Loucy (cell line): ENCODE results near the gene RPS6KA6.

Source experiments
- EZH2phosphoT487 ChIP-seq: fragments of 200-600 bp; IDR thresholded peaks from 2 replicates; pipeline ENCODE4 v1.6.1; 2018; ENCODE audit warnings: antibody characterized with exemption, mild to moderate bottlenecking, moderate library complexity, borderline replicate concordance
- TF ChIP-seq, protein P1 (sequence below): fragments of 200-600 bp; sonication (generic); conservative IDR thresholded peaks from 2 replicates; pipeline ENCODE4 v1.5.1; 2014; ENCODE audit warnings: mild to moderate bottlenecking, antibody characterized with exemption, low read length

DNA sequence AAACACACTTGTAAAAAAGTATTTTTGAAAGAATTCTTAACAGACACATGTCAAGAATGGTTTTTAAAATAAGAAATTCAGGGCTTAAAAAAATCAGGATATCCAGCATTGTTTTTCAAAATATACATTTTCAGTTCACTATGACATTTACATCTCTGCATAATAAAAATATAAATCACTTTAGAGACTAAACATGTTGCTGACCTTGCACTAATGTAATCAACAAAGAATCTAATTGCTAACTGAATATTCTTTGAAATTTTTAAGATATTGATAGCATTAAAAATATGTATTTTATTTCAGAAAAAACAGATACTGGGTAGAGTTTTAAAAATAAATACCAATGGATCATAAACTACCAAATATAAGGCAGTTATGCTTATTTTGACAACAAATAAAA lies 26.4 kb downstream of the RPS6KA6 start:
- TF ChIP-seq, protein P1, sequence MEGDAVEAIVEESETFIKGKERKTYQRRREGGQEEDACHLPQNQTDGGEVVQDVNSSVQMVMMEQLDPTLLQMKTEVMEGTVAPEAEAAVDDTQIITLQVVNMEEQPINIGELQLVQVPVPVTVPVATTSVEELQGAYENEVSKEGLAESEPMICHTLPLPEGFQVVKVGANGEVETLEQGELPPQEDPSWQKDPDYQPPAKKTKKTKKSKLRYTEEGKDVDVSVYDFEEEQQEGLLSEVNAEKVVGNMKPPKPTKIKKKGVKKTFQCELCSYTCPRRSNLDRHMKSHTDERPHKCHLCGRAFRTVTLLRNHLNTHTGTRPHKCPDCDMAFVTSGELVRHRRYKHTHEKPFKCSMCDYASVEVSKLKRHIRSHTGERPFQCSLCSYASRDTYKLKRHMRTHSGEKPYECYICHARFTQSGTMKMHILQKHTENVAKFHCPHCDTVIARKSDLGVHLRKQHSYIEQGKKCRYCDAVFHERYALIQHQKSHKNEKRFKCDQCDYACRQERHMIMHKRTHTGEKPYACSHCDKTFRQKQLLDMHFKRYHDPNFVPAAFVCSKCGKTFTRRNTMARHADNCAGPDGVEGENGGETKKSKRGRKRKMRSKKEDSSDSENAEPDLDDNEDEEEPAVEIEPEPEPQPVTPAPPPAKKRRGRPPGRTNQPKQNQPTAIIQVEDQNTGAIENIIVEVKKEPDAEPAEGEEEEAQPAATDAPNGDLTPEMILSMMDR, result no peak
- no peak for TF ChIP-seq EZH2phosphoT487
